Loucy (cell line): Measurements from ENCODE around the gene KSR2.

ENCODE experiments used
- CTCF ChIP-seq: fragments of 200-600 bp; sonication (generic); conservative IDR thresholded peaks from 2 replicates; pipeline ENCODE4 v1.5.1; 2014; ENCODE audit warnings: mild to moderate bottlenecking, antibody characterized with exemption, low read length
- EZH2phosphoT487 ChIP-seq: fragments of 200-600 bp; IDR thresholded peaks from 2 replicates; pipeline ENCODE4 v1.6.1; 2018; ENCODE audit warnings: antibody characterized with exemption, mild to moderate bottlenecking, moderate library complexity, borderline replicate concordance

GRCh38 chr12:117461732-117462131 lies 507.1 kb downstream of the KSR2 start:
- TF ChIP-seq CTCF (no peak), EZH2phosphoT487 (no peak)
